K562 (cell line): ENCODE data around the gene CHCHD5. TPM values are rescaled to one million over a fixed set of nuclear protein-coding genes. Genes with fewer than 3 reads are reported as not detected.

Experiments used
- CEBPZ ChIP-seq: fragments of 150-350 bp; IDR thresholded peaks from 2 replicates; pipeline ENCODE4 v1.6.1; 2014; ENCODE audit warnings: low read depth, mild to moderate bottlenecking, low read length, borderline replicate concordance
- CHCHD3 ChIP-seq: fragments of 250-450 bp; sonication (Bioruptor Pico); IDR thresholded peaks from 2 replicates; pipeline ENCODE4 v2.1.2; 2022; ENCODE audit warnings: mild to moderate bottlenecking
- E2F6 ChIP-seq, 2 experiments: IDR thresholded peaks; 2 replicates each; pipeline ENCODE4 v1.6.1; 2011; ENCODE audit warnings: borderline replicate concordance in 1 of 2, control low read depth in 1 of 2, low read depth in 1 of 2, low read length in 1 of 2, mild to moderate bottlenecking in 1 of 2, mixed read lengths in 1 of 2, moderate library complexity in 1 of 2; ENCODE audit not compliant: insufficient read depth in 1 of 2, insufficient read length in 1 of 2, poor library complexity in 1 of 2, severe bottlenecking in 1 of 2; ENCODE audit errors: extremely low read depth in 1 of 2
- EP300 ChIP-seq: IDR thresholded peaks from 2 replicates; pipeline ENCODE4 v1.6.1; 2012; ENCODE audit warnings: low read length, improper control_type of control experiment
- ETV5 ChIP-seq: sonication (generic); formaldehyde crosslinking; IDR thresholded peaks from 2 replicates; pipeline ENCODE4 v1.4.0; 2020; ENCODE audit warnings: low read depth, mild to moderate bottlenecking, missing genetic modification reagents
- GABPB1 ChIP-seq: sonication (generic); formaldehyde crosslinking; IDR thresholded peaks from 2 replicates; pipeline ENCODE4 v1.8.0; 2022; ENCODE audit warnings: mild to moderate bottlenecking, missing genetic modification reagents
- MBD2 ChIP-seq: sonication (generic); IDR thresholded peaks from 2 replicates; pipeline ENCODE4 v1.6.1; 2016; ENCODE audit warnings: low read depth, borderline replicate concordance
- PYGO2 ChIP-seq: fragments of 450-650 bp; IDR thresholded peaks from 2 replicates; pipeline ENCODE4 v1.6.1; 2016; ENCODE audit warnings: mild to moderate bottlenecking, missing genetic modification characterization, moderate library complexity, missing compliant biosample characterization
- SFPQ ChIP-seq: fragments of 200-400 bp; formaldehyde crosslinking; IDR thresholded peaks from 2 replicates; pipeline ENCODE4 v1.6.1; 2017; ENCODE audit warnings: mild to moderate bottlenecking, low read depth, low read length, moderate library complexity
- SMAD3 ChIP-seq: fragments of 450-650 bp; formaldehyde crosslinking; conservative IDR thresholded peaks from 2 replicates; pipeline ENCODE4 v1.4.0; 2020; ENCODE audit warnings: mild to moderate bottlenecking
- ZMIZ1 ChIP-seq, 2 experiments: fragments of 150-350 bp in 1 of 2; IDR thresholded peaks; 2 replicates each; pipeline ENCODE4 v1.6.1; 2012 to 2016; ENCODE audit warnings: low read depth in 2 of 2, low read length in 2 of 2, mild to moderate bottlenecking in 1 of 2, moderate library complexity in 1 of 2
- ZNF224 ChIP-seq: sonication (generic); formaldehyde crosslinking; IDR thresholded peaks from 2 replicates; pipeline ENCODE4 v1.8.0; 2022; ENCODE audit warnings: mild to moderate bottlenecking, missing genetic modification reagents
- ZNF384 ChIP-seq: IDR thresholded peaks from 2 replicates; pipeline ENCODE4 v1.6.1; 2012; ENCODE audit warnings: low read depth, low read length, improper control_type of control experiment
- ZNF444 ChIP-seq: fragments of 250-450 bp; sonication (Bioruptor Pico); IDR thresholded peaks from 2 replicates; pipeline ENCODE4 v1.4.0; 2020; ENCODE audit warnings: mild to moderate bottlenecking, moderate library complexity
- ZSCAN32 ChIP-seq: fragments of 450-650 bp; formaldehyde crosslinking; IDR thresholded peaks from 2 replicates; pipeline ENCODE4 v1.4.0; 2020; ENCODE audit warnings: mild to moderate bottlenecking, moderate library complexity
- polyA plus RNA-seq, 8 experiments: library from polyadenylated mRNA; depleted of rRNA in 4 of 8; stranded (reverse) in 5 of 8; unstranded in 3 of 8; fragments of >200 nt; fragmentation: Nextera tagmentation in 2 of 8; fragmentation: Illumina TruSeq in 1 of 8; extraction: Ambion mirVana in 2 of 8; extraction: Trizol in 1 of 8; gene quantifications; 2 replicates each; pipeline versions ENCODE4 v1.2.1 to v1.2.3, GENCODE V29; 2011 to 2014; ENCODE audit warnings: inconsistent platforms in 1 of 8, missing spikeins in 1 of 8
- total RNA-seq, 7 experiments: library from RNA; depleted of rRNA in 6 of 7; stranded (reverse); fragments of >200 nt in 6 of 7; fragmentation: Illumina TruSeq in 2 of 7; extraction: Trizol in 2 of 7; gene quantifications; 2 replicates each; pipeline versions ENCODE4 v1.2.1 to v1.2.3, GENCODE V29; 2011 to 2021; ENCODE audit warnings: low replicate concordance in 1 of 7

The CHCHD5 gene
- total and polyA plus RNA-seq, 9 of the 15 experiments (the other 6 are each of a cell fraction or from before 2014, with no cell fraction given) = 7.4 to 79.3 (median 33.4) TPM

- TF ChIP-seq CEBPZ (no peak), E2F6 (IDR thresholded peaks at IDR 0.05; ENCODE audit: borderline replicate concordance in 1 of 2, extremely low read depth in 1 of 2, insufficient read depth in 1 of 2, insufficient read length in 1 of 2, low read depth in 1 of 2, low read length in 1 of 2, poor library complexity in 1 of 2, severe bottlenecking in 1 of 2) (peak; percentile 87 to 89), ZNF384 (no peak), SMAD3 (CRISPR knock-in tag) (0 out of 2 replicates have a peak, but pooled peaks have one; percentile 11), ZSCAN32 (CRISPR knock-in tag) (no peak), MBD2 (peak; percentile 80), ETV5 (CRISPR knock-in tag) (peak; percentile 75), ZMIZ1 (IDR thresholded peaks at IDR 0.05; ENCODE audit: low read depth in 2 of 2, low read length in 2 of 2) (no peak), ZNF224 (CRISPR knock-in tag) (no peak), ZNF444 (CRISPR knock-in tag) (no peak), SFPQ (no peak), GABPB1 (CRISPR knock-in tag) (peak; percentile 99), CHCHD3 (CRISPR knock-in tag) (no peak), EP300 (no peak), PYGO2 (tag) (no peak)
Measured at GRCh38 chr2:112542123-112542983, 42.1 kb upstream of the CHCHD5 start, which contains the start of gene POLR1B (continued).
